Astrocyte (in vitro differentiated cells and primary cell): ENCODE results near the gene NRF1.

ENCODE experiments used
- EZH2 ChIP-seq: IDR thresholded peaks from 2 replicates; pipeline ENCODE4 v1.6.1; 2012; ENCODE audit warnings: mild to moderate bottlenecking, low read length, inconsistent platforms; ENCODE audit not compliant: insufficient read depth
- TF ChIP-seq, protein P1 (sequence below): IDR thresholded peaks from 2 replicates; pipeline ENCODE4 v1.5.1; 2011; ENCODE audit warnings: low read depth, mild to moderate bottlenecking, inconsistent platforms, low read length, moderate library complexity; ENCODE audit not compliant: insufficient read depth

DNA sequence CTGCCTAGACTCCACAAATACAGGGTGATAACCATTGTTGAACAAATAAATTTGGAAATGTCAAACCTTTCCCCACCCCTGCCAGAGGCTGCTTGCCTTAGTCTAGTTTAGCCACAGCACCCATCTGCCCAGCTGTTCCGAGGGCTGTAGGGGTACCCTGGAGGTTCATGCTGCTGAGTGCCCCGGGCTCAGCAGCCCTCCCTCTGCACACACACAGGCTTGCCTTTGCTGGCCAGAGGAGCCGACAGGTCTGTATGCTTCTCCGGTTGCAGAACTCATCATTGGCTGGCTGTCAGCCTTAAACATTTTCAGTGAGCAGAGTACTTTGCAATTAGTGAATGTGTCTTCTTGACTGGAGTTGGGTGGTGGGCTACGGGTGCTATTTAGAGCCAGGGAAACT is 122.9 kb downstream of the NRF1 start:
- TF ChIP-seq, protein P1, sequence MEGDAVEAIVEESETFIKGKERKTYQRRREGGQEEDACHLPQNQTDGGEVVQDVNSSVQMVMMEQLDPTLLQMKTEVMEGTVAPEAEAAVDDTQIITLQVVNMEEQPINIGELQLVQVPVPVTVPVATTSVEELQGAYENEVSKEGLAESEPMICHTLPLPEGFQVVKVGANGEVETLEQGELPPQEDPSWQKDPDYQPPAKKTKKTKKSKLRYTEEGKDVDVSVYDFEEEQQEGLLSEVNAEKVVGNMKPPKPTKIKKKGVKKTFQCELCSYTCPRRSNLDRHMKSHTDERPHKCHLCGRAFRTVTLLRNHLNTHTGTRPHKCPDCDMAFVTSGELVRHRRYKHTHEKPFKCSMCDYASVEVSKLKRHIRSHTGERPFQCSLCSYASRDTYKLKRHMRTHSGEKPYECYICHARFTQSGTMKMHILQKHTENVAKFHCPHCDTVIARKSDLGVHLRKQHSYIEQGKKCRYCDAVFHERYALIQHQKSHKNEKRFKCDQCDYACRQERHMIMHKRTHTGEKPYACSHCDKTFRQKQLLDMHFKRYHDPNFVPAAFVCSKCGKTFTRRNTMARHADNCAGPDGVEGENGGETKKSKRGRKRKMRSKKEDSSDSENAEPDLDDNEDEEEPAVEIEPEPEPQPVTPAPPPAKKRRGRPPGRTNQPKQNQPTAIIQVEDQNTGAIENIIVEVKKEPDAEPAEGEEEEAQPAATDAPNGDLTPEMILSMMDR, result no peak
- TF ChIP-seq EZH2, result no peak
